COLO668 (cell line): ENCODE measurements around the gene ARPP19.
"Not testable (repeated sequence)": the region's sequence is repeated elsewhere in the genome, so short reads cannot be mapped to it uniquely, and the experiment has no call there.

Source experiments
- DNase-seq: peaks from one replicate; lab custom pipeline; 2025; ENCODE audit not compliant: unreplicated experiment; lab: John Stamatoyannopoulos, UW

Gene ARPP19

DNA sequence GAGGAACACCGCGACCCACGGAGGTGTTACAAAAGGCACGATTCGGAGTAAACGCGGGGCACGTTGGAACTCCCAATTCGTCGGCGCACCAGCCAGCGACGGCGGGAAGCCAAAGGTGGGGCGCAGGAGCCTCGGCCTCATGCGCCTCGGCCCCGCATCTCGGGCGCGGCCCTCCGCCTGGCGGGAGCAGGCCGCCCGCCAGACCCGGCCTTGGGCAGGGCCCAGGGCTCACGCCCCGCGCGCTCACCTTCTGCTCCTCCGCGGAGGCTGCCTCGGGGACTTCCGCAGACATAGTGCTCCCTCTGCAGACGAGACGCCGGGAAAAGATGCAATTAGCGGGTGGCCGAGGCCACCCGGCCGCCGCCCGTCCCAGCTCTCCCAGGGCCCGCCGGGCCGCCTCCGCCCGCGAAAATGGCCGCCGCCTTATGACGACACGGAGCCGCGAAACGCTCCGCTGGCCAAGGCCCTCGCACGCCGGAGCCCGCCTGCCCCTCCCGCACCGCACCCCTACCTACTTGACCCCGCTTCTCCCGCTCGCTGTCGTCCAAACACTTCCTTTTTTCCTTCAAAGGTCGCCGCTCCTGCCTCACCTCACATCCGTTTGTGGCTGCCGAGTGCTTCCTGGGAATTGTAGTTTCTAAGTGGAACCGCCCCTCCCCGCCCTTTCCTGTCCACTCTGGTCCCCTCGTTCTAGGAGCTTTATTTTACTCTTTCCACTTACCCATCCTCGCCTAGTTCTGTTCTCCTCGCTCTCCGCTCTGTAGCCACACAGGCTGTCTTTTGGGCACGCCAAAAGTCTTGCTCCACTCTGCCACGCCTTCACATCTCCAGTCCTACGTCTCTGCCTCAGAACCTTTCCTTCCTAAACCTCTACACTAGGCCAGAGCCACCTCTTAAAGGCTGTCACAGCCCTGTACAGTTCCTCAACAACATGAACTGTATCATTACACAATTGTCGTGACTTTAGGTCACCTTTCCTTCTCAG lies at the start of gene ARPP19:
Gene ARPP19, minus strand, starts transcription at position 430 of the 985 bp plus-strand sequence. Its CDS starts 138 bp downstream, at position 292.
- peak; percentile 94 for DNase-seq

DNA sequence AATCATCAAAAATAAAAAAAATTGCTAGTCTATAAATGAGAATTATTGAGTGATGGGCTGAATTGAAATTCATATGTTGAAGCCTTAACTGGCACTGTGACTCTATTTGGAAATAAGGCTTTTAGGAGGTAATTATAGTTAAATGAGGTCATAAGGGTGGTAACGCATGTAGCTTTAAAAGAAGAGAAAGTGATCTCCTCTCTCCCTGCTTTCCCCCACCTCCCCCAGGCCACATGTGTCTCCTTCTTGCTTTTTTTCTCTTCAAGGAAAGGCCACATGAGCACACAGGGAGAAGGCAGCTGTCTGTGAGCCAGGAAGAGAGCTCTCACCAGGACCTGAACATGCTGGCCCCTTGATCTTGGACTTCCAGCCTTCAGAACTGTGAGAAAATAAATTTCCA lies 48.2 kb upstream of the ARPP19 start:
- DNase-seq = no peak

- DNase-seq = no peak
These were observed 46.5 kb upstream of the ARPP19 start for GRCh38 chr15:52615302-52615701.

DNA sequence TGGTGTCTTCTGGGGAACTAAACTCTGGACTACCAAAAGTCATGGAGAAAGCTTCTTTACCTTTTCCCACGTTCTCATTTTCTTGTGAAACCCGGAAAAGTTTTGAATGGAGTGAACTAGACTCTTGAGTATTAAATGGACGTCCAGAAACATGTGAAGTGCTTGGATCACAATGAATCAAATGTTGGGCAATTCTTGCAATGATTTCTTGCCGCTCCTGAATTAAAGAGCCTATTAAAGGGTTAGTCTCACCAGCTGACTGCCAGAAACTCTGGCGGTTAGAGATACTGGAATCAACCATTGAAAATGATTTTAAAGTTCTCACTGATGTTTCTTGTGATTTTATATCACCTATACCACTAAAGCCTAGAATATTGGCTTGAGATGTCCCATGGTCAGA lies 40.8 kb upstream of the ARPP19 start:
- no peak for DNase-seq

GRCh38 chr15:52584414-52584813 lies 15.6 kb upstream of the ARPP19 start:
- no peak for DNase-seq

DNA sequence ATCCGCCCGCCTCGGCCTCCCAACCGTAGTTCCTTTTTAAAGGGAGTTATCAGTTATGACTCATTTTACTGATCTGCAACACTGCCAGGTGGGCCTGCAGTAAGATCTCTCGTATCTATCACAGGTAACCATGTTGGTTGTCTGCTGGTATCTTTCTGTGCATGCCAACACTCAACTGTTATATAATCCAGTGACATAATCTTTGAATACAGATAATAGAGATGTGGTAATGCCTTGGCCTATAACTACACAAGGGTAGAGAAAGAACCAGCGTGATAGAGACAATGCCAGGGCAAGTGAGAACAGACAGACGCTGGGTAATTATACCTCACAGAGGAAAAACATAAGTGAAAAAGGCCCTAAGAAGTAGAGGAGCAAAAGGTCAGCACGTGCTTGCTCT lies 11.0 kb upstream of the ARPP19 start:
- no peak for DNase-seq

DNA sequence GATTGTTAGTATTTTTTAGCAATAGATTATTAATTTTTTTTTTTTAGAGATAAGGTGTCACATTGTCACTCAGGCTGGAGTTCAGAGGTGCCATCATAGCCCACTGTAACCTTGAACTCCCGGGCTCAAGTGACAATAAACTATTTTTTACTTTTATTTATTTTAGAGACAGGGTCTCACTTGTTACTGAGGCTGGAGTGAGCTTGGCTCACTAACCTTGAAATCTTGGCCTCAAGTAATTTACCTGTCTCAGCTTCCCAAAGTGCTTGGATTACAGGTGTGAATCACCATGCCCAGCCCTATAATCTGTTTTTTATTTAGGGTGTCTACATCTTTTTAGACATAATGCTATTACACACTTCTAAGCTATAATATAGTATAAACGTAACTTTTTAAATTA lies 7.9 kb upstream of the ARPP19 start:
- DNase-seq = no peak

DNA sequence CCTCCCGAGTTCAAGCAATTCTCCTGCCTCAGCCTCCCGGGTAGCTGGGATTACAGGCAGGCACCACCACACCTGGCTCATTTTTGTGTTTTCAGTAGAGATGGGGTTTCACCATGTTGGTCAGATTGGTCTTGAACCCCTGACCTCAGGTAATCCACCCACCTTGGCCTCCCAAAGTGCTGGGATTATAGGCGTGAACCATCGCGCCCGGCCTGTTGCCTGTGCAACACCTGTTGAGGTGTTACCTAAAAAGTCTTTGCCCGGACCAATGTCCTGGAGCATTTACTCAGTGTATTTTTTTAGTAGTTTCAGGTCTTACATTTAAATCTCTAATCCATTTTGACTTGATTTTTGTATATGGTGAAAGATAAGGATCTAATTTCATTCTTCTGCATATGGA lies 6.7 kb upstream of the ARPP19 start:
- not testable (repeated sequence) for DNase-seq

DNA sequence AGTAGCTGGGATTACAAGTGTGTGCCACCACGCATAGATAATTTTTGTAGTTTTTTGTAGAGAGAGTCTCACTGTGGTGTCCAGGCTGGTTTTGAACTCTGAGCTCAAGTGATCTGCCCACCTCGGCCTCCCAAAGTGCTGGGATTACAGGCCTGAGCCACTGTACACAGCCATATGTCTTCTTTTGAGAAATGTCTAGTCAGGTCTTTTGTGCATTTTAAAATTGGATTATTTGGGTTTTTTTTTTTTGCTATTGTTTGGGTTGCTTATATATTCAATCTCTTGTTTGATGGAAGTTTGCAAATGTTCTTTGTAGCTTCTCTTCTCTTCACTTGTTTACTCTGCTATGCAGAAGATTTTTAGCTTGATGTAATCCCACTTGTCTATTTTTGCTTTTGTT lies 6.2 kb upstream of the ARPP19 start:
- DNase-seq = no peak

DNA sequence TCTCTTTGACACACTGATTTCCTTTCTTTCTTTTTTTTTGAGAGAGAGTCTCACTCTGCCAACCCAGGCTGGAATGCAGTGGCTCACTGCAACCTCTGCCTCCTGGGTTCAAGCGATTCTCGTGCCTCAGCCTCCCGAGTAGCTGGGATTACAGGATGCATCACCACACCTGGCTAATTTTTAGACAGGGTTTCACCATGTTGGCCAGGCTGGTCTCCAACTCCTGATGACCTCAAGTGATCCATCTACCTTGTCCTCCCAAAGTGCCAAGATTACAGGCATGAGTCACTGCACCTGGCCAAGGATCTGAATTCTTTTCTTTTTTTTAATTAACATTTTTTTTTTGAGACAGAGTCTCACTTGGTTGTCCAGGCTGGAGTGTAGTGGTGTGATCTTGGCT lies 5.8 kb upstream of the ARPP19 start:
- DNase-seq = not testable (repeated sequence)

DNA sequence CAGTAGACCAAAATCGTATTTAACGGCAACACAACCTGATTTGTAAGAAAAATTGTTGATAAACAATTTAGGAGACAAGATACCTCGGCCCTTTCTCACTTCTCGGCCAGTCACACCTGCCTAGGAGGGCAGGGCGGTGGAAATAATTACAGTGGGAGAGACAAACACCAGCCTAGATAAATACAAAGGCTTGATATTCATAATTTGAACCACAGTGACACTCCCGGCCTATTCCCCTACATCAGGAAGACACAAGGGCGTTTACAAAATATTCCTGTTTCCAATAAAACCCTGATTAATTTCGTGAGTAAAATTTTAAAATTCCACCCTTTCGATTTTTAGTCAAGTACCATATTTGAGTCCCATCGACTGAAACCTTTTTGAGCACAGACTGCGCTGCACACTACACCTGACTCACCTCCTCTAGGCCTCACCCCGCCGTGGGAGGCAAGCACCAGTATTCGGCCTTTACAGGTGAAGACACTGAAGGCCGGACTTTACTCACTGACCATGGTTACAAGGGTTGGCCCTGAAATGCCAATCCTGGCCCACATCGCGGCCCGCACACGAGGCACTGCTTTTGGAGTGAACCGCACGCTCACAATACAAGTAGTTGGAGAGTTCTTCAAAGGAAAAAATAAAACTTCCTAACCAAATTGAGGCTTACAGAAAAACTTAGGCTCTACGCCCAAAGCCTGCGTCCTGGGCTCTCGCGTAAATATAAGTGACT lies 794 bp downstream of the ARPP19 start:
- DNase-seq = peak; percentile 45

DNA sequence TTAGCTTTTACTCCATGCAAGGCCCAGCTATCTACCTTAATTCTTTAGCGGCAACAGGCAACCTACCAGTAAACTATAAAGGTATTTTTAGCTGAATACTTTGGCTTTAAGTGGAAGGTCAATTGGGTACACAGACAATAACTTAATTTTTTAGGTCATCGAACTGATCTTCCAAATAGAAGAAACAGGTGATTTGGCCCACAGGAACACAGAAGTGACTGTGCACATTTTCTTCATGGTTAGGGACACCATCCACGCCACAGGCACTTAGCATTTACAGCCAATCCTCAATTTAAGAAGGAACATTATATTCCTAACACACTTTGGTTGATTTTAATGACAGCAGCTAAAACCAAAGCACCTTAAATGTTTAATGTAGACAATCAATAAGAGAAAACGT lies 1.9 kb downstream of the ARPP19 start:
- DNase-seq = no peak

DNA sequence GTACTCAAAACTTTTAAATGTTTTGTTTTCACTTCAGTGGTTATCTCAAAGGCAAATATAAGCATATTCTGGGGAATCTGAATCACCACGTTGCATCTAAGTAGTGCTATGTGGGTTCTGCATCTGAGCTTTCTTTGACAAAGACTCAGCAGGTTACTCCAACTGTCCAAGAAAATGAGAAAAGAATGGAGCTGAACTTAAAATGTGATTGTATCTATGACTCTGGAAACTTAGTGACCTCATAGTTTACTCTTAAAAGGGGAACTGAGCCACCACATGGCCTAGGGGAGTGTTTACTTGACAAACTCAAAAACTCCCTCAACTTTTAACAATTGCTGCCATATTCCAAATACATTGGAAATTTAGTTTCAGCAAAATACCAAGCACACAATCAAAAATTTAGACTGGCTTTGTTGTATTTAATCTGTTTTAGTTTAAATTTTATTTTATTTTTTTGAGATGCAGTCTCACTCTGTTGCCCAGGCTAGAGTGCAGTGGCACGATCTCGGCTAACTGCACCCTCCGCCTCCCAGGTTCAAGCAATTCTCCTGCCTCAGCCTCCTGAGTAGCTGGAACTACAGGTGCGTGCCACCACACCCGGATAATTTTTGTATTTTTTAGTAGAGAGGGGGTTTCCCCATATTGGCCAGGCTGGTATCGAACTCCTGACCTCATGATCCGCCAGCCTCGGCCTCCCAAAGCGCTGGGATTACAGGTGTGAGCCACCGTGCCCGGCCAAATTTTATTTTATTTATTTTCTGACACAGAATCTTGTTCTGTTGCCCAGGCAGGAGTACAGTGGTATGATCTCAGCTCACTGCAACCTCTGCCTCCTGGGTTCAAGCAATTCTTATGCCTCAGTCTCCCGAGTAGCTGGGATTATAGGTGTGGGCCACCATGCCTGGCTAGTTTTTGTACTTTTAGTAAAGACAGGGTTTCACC lies 3.1 kb downstream of the ARPP19 start:
- not testable (repeated sequence) for DNase-seq

DNA sequence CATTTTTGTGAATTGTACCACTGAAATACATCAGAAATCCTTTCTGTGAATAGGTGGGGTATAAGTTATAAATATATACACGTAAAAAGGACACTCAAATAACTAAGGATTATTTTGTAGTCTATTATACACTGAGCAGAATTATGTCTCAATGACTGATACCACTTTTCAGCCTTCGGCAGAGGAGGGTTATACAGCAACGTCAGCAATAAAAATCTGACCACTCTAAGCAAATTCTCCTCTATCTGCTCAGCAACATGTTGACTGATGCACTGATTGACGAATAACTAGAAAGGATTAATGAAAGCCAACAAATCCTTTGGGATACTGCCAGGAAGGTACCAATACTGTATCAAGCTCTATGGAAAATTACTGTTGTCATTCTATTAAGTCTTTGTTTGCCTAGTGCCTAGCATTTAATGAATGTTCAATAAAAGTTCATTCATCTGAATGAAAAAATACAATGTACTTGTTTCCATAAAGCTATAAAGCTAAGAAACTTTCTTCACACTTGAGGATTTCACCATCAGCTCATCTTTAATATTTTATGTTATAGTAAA lies 5.2 kb downstream of the ARPP19 start:
- no peak for DNase-seq

DNA sequence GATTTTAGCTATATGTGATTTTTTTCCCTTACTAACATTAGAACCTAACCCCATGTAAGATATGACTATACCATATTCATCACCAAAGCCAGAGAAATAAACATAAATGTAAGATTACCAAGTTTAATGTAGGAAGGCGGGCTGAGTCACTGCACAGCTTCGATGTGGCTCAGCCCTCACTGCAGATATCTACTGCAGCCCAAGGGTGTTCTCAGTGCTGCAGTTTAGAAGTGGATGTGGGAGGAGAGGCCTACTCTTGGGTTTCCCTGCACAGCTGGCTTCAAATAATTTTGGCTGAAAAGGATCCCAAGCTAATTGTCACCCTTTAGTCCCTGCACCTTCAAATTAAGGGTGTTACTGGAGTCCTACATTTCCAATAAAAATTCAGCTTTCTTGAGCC lies 9.3 kb downstream of the ARPP19 start:
- DNase-seq = no peak

DNA sequence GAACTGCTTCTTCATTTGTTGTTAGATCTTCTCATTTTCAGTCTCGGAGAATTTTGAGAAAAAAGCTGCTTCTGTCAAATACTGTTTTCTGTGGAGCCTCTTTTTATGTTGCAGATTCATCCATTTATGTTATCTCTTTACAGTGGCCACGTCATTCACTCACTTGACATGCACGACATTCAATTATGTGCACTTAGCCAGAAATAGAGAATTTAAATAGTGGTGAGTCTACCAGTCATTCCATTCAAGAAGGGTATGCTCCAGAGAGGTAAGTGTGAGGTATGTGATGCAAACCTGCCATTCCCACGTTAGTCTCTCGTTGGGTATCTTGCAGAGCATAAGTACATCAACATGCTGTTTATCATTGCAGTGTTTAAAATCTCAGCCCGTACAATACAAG lies 9.8 kb downstream of the ARPP19 start:
- DNase-seq = no peak

DNA sequence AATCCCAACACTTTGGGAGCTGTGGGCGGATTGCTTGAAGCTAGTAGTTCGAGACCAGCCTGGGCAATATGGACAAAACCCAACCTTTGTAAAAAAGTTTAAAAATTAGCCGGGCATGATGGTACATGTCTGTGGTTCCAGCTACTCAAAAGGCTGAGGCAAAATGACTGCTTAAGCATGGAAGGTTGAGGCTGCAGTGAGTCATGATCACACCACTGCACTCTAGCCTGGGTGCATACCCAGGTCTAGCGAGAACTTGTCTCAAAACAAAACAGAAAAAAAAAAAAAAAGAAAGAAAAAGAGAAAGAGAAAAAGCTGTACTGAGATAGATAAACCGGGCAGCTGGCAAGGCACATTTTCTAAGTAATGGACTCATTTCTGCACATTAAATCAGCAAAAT lies 10.6 kb downstream of the ARPP19 start:
- DNase-seq = no peak

DNA sequence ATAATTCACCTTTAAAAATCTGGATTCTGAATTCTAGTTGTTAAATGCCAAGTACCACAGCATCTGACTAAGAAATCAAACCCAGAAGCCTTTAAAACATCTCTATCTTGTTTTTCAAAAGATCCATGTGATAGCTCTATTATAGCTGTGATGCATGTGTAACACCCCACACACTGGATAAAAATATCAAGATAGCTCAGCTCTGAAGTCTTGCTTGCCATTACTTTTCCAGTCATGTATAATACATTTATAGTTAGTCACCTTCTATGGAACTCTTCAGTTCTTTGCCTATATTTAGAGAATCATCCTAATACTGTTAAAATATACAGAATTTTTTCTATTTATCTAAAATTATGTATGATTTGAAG lies 11.6 kb downstream of the ARPP19 start:
- DNase-seq = no peak

DNA sequence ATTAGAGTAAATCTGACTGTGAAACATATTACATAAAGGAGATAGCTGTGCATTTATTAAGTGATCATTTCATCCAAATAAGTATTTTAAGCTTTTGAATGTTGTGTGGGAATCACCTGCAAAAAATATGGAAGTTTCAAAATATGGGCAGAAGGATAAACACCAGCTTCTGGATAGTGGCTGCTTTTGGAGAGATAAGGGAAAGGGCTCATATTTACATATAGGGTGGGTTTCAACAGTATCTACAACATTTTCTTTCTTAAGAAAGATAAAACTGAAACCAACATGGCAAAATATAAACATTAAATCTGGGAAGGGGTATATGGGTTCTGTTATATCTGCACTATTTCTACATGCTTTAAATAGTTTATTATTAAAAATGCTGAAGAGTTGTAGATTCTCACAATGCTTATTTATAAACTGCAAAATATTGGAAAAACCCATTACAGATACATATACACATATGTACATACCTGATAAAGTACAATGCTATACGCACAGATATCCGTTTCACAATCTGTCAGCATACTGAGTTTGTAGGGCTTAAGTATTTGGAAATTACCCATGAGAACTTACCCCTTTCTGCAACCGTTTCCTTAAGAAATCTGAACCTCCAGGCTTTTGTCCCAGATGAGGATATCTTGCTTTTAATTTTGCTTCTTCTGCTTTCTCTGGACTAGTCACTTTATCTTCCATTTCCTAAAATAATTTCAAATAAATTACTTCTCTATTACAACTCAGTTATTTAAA lies 12.1 kb downstream of the ARPP19 start:
- DNase-seq = no peak

- DNase-seq = no peak
These were observed 16.5 kb downstream of the ARPP19 start for GRCh38 chr15:52552303-52552702.
